Esophagus muscularis mucosa (tissue), 3 donors: ENCODE data around the gene SYMPK.
A peak's percentile ranks its signal among the peaks of the same experiment; 100 is the strongest.

Source experiments
- CTCF ChIP-seq, 3 experiments: fragments of 200-600 bp in 2 of 3; fragments of 450-650 bp in 1 of 3; sonication (generic) in 2 of 3; IDR thresholded peaks; one replicate each; pipeline ENCODE4 v1.5.1; 2017 to 2019; ENCODE audit warnings: antibody characterized with exemption in 3 of 3, mild to moderate bottlenecking in 2 of 3, moderate library complexity in 1 of 3
- POLR2A ChIP-seq: fragments of 450-650 bp; IDR thresholded peaks from one replicate; pipeline ENCODE4 v1.6.1; 2017; ENCODE audit warnings: antibody characterized with exemption, moderate library complexity, mild to moderate bottlenecking, low read depth
- POLR2AphosphoS5 ChIP-seq, 2 donors: sonication (generic); formaldehyde crosslinking; IDR thresholded peaks; one replicate each; pipeline ENCODE4 v1.6.1; 2017; ENCODE audit warnings: antibody characterized with exemption in 2 of 2

- TF ChIP-seq POLR2A (no peak), CTCF (IDR thresholded peaks at IDR 0.05) (peak; percentile 91 to 96 (median 95)), POLR2AphosphoS5 (IDR thresholded peaks at IDR 0.05) (peak; percentile 23 to 69)
Measured at GRCh38 chr19:45798995-45799517, 63.9 kb downstream of the SYMPK start.
